HEK293 (cell line): ENCODE results near the gene ESPL1.
A peak's percentile ranks its signal among the peaks of the same experiment; 100 is the strongest.

Source experiments
- CTCF ChIA-PET: fragments of 350-600 bp; formaldehyde crosslinking; extraction: SDS; loops from one replicate; lab custom pipeline; 2021; ENCODE audit warnings: antibody characterized with exemption; lab: Yijun Ruan, JAX
- POLR2A ChIA-PET: fragments of 300-600 bp; formaldehyde crosslinking; extraction: SDS; loops from one replicate; lab custom pipeline; 2020; ENCODE audit warnings: antibody characterized with exemption, inconsistent platforms; lab: Yijun Ruan, JAX
- H3K27ac ChIP-seq: fragments of 200-500 bp; sonication (Bioruptor generic); 2 replicates; pipeline ENCODE4 v1.5.1; 2014; ENCODE audit warnings: low read depth, low read length, control low read depth, inconsistent platforms; ENCODE audit errors: extremely low read depth
- H3K36me3 ChIP-seq, 2 experiments: fragments of 200-500 bp in 1 of 2; sonication (Bioruptor generic) in 1 of 2; 1 replicate in 1 of 2; 2 replicates in 1 of 2; pipeline ENCODE4 v1.5.1; 2014 to 2017; ENCODE audit warnings: inconsistent platforms in 2 of 2, low read length in 2 of 2; ENCODE audit not compliant: control insufficient read depth in 2 of 2, insufficient read depth in 1 of 2
- H3K4me1 ChIP-seq: fragments of 200-500 bp; sonication (Bioruptor generic); 2 replicates; pipeline ENCODE4 v1.5.1; 2014; ENCODE audit warnings: mild to moderate bottlenecking, low read length, inconsistent platforms; ENCODE audit not compliant: control insufficient read depth, insufficient read depth
- H3K4me3 ChIP-seq: 2 replicates; pipeline ENCODE4 v1.5.1; 2011; ENCODE audit warnings: low read depth, mild to moderate bottlenecking, control low read depth, low read length, moderate library complexity
- H3K9me3 ChIP-seq: fragments of 200-500 bp; sonication (Bioruptor generic); 2 replicates; pipeline ENCODE4 v1.5.1; 2014; ENCODE audit warnings: low read depth, low read length, inconsistent platforms; ENCODE audit not compliant: control insufficient read depth, insufficient read depth
- RBAK ChIP-seq: fragments of 450-650 bp; formaldehyde crosslinking; IDR thresholded peaks from 2 replicates; pipeline ENCODE4 v1.5.1; 2016; ENCODE audit warnings: missing biosample characterization, missing genetic modification characterization
- SCRT2 ChIP-seq: fragments of 450-650 bp; formaldehyde crosslinking; IDR thresholded peaks from 2 replicates; pipeline ENCODE4 v1.5.1; 2016; ENCODE audit warnings: missing biosample characterization, missing genetic modification characterization
- ZBTB20 ChIP-seq: fragments of 450-650 bp; formaldehyde crosslinking; IDR thresholded peaks from 2 replicates; pipeline ENCODE4 v1.5.1; 2016; ENCODE audit warnings: missing biosample characterization, missing genetic modification characterization
- ZBTB48 ChIP-seq: fragments of 450-650 bp; formaldehyde crosslinking; IDR thresholded peaks from 2 replicates; pipeline ENCODE4 v1.5.1; 2016; ENCODE audit warnings: missing biosample characterization, missing genetic modification characterization
- ZFP69B ChIP-seq: fragments of 450-650 bp; formaldehyde crosslinking; IDR thresholded peaks from 2 replicates; pipeline ENCODE4 v1.5.1; 2016; ENCODE audit warnings: missing biosample characterization, missing genetic modification characterization
- ZNF10 ChIP-seq: fragments of 450-650 bp; formaldehyde crosslinking; IDR thresholded peaks from 2 replicates; pipeline ENCODE4 v1.5.1; 2017; ENCODE audit warnings: missing biosample characterization, missing genetic modification characterization
- ZNF140 ChIP-seq: fragments of 450-650 bp; formaldehyde crosslinking; IDR thresholded peaks from 2 replicates; pipeline ENCODE4 v1.5.1; 2016; ENCODE audit warnings: missing biosample characterization, missing genetic modification characterization
- ZNF146 ChIP-seq: fragments of 450-650 bp; formaldehyde crosslinking; IDR thresholded peaks from 2 replicates; pipeline ENCODE4 v1.5.1; 2016; ENCODE audit warnings: missing biosample characterization, missing genetic modification characterization
- ZNF211 ChIP-seq: fragments of 450-650 bp; formaldehyde crosslinking; IDR thresholded peaks from 2 replicates; pipeline ENCODE4 v1.5.1; 2016; ENCODE audit warnings: low read depth, missing biosample characterization, missing genetic modification characterization
- ZNF324 ChIP-seq: fragments of 450-650 bp; formaldehyde crosslinking; IDR thresholded peaks from 2 replicates; pipeline ENCODE4 v1.5.1; 2016; ENCODE audit warnings: missing biosample characterization, missing genetic modification characterization
- ZNF335 ChIP-seq: fragments of 450-650 bp; formaldehyde crosslinking; conservative IDR thresholded peaks from 2 replicates; pipeline ENCODE4 v1.5.1; 2016; ENCODE audit warnings: missing biosample characterization, missing genetic modification characterization
- ZNF341 ChIP-seq: fragments of 450-650 bp; formaldehyde crosslinking; IDR thresholded peaks from 2 replicates; pipeline ENCODE4; 2016; ENCODE audit warnings: low read depth, missing biosample characterization, missing genetic modification characterization
- ZNF394 ChIP-seq: fragments of 450-650 bp; formaldehyde crosslinking; IDR thresholded peaks from 2 replicates; pipeline ENCODE4 v1.5.1; 2016; ENCODE audit warnings: missing biosample characterization, missing genetic modification characterization, mild to moderate bottlenecking, moderate library complexity, borderline replicate concordance
- ZNF626 ChIP-seq: fragments of 450-650 bp; sonication (Bioruptor Pico); formaldehyde crosslinking; IDR thresholded peaks from 2 replicates; pipeline ENCODE4 v1.5.1; 2018; ENCODE audit warnings: missing biosample characterization, missing genetic modification characterization, inconsistent platforms
- ZNF629 ChIP-seq: fragments of 450-650 bp; formaldehyde crosslinking; IDR thresholded peaks from 2 replicates; pipeline ENCODE4 v1.5.1; 2017; ENCODE audit warnings: missing biosample characterization, missing genetic modification characterization
- ZNF677 ChIP-seq: fragments of 450-650 bp; IDR thresholded peaks from 2 replicates; pipeline ENCODE4 v1.5.0; 2018; ENCODE audit warnings: missing biosample characterization, mild to moderate bottlenecking, missing genetic modification characterization, moderate library complexity
- ZNF837 ChIP-seq: fragments of 450-650 bp; formaldehyde crosslinking; IDR thresholded peaks from 2 replicates; pipeline ENCODE4 v1.5.1; 2016; ENCODE audit warnings: missing biosample characterization, missing genetic modification characterization
- ZSCAN4 ChIP-seq: fragments of 450-650 bp; formaldehyde crosslinking; IDR thresholded peaks from 2 replicates; pipeline ENCODE4 v1.5.1; 2017; ENCODE audit warnings: missing biosample characterization, missing genetic modification characterization
- TF ChIP-seq, protein P1 (sequence below): fragments of 450-650 bp; formaldehyde crosslinking; IDR thresholded peaks from 2 replicates; pipeline ENCODE4 v1.5.1; 2017; ENCODE audit warnings: missing biosample characterization, missing genetic modification characterization
- TF ChIP-seq, protein P2 (sequence below): fragments of 450-650 bp; formaldehyde crosslinking; IDR thresholded peaks from 2 replicates; pipeline ENCODE4 v1.5.1; 2017; ENCODE audit warnings: missing biosample characterization, missing genetic modification characterization
- TF ChIP-seq, protein P3 (sequence below): fragments of 450-650 bp; formaldehyde crosslinking; IDR thresholded peaks from 2 replicates; pipeline ENCODE4 v1.5.1; 2017; ENCODE audit warnings: missing biosample characterization, mild to moderate bottlenecking, missing genetic modification characterization, moderate library complexity
- TF ChIP-seq, protein P4 (sequence below): fragments of 450-650 bp; IDR thresholded peaks from 2 replicates; pipeline ENCODE4 v1.5.1; 2018; ENCODE audit warnings: missing biosample characterization, missing genetic modification characterization
- TF ChIP-seq, protein P5 (sequence below): fragments of 450-650 bp; formaldehyde crosslinking; IDR thresholded peaks from 2 replicates; pipeline ENCODE4 v1.5.1; 2016; ENCODE audit warnings: missing biosample characterization, missing genetic modification characterization
- TF ChIP-seq, protein P6 (sequence below): fragments of 450-650 bp; formaldehyde crosslinking; IDR thresholded peaks from 2 replicates; pipeline ENCODE4; 2016; ENCODE audit warnings: missing biosample characterization, missing genetic modification characterization

ESPL1 gene

GRCh38 chr12:53232646-53233461, 35.2 kb upstream of the ESPL1 start:
- Histone ChIP-seq H3K36me3 (no peaks in the 10 kb centered on the region), H3K4me3 (peak overlapping the region; percentile 24), H3K27ac (peak overlapping the region; percentile 1; the same call in 1 of the 2 replicates), H3K9me3 (no peaks in the 10 kb centered on the region), H3K4me1 (peaks cover 12% of the 10 kb centered on the region)
- ChIA-PET CTCF (interaction anchor here (0.6 to 1.0 kb wide), 3 partner anchors 19 to 276 kb away, joined by 3 to 4 read pairs (median 4); no protein-coding TSS in a partner anchor), POLR2A (no interaction called here)
- TF ChIP-seq, protein P1, sequence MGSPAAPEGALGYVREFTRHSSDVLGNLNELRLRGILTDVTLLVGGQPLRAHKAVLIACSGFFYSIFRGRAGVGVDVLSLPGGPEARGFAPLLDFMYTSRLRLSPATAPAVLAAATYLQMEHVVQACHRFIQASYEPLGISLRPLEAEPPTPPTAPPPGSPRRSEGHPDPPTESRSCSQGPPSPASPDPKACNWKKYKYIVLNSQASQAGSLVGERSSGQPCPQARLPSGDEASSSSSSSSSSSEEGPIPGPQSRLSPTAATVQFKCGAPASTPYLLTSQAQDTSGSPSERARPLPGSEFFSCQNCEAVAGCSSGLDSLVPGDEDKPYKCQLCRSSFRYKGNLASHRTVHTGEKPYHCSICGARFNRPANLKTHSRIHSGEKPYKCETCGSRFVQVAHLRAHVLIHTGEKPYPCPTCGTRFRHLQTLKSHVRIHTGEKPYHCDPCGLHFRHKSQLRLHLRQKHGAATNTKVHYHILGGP (tag by site-specific recombination): no peak
- TF ChIP-seq, protein P2, sequence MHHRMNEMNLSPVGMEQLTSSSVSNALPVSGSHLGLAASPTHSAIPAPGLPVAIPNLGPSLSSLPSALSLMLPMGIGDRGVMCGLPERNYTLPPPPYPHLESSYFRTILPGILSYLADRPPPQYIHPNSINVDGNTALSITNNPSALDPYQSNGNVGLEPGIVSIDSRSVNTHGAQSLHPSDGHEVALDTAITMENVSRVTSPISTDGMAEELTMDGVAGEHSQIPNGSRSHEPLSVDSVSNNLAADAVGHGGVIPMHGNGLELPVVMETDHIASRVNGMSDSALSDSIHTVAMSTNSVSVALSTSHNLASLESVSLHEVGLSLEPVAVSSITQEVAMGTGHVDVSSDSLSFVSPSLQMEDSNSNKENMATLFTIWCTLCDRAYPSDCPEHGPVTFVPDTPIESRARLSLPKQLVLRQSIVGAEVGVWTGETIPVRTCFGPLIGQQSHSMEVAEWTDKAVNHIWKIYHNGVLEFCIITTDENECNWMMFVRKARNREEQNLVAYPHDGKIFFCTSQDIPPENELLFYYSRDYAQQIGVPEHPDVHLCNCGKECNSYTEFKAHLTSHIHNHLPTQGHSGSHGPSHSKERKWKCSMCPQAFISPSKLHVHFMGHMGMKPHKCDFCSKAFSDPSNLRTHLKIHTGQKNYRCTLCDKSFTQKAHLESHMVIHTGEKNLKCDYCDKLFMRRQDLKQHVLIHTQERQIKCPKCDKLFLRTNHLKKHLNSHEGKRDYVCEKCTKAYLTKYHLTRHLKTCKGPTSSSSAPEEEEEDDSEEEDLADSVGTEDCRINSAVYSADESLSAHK (tag by site-specific recombination): peak; percentile 24; the same call in 1 of the 2 replicates
- TF ChIP-seq ZNF211 (tag by site-specific recombination) (no peak), RBAK (tag by site-specific recombination) (no peak), ZNF394 (tag by site-specific recombination) (no peak), ZSCAN4 (peak; percentile 84), ZNF10 (tag by site-specific recombination) (0 out of 2 replicates have a peak, but pooled peaks have one; percentile 46), ZFP69B (no peak), ZNF335 (tag by site-specific recombination) (peak; percentile 98), ZBTB48 (peak; percentile 56), ZNF626 (tag by site-specific recombination) (no peak), ZNF341 (tag by site-specific recombination) (peak; percentile 56; the same call in 1 of the 2 replicates), ZNF324 (no peak), ZNF677 (tag by site-specific recombination) (no peak), ZNF837 (tag by site-specific recombination) (no peak), ZBTB20 (peak; percentile 46; the same call in 1 of the 2 replicates), ZNF146 (tag by site-specific recombination) (no peak), ZNF629 (tag by site-specific recombination) (no peak), ZNF140 (tag by site-specific recombination) (no peak), SCRT2 (tag by site-specific recombination) (no peak)
- TF ChIP-seq, protein P3, sequence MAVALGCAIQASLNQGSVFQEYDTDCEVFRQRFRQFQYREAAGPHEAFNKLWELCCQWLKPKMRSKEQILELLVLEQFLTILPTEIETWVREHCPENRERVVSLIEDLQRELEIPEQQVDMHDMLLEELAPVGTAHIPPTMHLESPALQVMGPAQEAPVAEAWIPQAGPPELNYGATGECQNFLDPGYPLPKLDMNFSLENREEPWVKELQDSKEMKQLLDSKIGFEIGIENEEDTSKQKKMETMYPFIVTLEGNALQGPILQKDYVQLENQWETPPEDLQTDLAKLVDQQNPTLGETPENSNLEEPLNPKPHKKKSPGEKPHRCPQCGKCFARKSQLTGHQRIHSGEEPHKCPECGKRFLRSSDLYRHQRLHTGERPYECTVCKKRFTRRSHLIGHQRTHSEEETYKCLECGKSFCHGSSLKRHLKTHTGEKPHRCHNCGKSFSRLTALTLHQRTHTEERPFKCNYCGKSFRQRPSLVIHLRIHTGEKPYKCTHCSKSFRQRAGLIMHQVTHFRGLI (tag by site-specific recombination): no peak
- TF ChIP-seq, protein P4, sequence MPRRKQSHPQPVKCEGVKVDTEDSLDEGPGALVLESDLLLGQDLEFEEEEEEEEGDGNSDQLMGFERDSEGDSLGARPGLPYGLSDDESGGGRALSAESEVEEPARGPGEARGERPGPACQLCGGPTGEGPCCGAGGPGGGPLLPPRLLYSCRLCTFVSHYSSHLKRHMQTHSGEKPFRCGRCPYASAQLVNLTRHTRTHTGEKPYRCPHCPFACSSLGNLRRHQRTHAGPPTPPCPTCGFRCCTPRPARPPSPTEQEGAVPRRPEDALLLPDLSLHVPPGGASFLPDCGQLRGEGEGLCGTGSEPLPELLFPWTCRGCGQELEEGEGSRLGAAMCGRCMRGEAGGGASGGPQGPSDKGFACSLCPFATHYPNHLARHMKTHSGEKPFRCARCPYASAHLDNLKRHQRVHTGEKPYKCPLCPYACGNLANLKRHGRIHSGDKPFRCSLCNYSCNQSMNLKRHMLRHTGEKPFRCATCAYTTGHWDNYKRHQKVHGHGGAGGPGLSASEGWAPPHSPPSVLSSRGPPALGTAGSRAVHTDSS (tag by site-specific recombination): no peak
- TF ChIP-seq, protein P5, sequence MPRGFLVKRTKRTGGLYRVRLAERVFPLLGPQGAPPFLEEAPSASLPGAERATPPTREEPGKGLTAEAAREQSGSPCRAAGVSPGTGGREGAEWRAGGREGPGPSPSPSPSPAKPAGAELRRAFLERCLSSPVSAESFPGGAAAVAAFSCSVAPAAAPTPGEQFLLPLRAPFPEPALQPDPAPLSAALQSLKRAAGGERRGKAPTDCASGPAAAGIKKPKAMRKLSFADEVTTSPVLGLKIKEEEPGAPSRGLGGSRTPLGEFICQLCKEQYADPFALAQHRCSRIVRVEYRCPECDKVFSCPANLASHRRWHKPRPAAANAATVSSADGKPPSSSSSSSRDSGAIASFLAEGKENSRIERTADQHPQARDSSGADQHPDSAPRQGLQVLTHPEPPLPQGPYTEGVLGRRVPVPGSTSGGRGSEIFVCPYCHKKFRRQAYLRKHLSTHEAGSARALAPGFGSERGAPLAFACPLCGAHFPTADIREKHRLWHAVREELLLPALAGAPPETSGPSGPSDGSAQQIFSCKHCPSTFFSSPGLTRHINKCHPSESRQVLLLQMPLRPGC (tag by site-specific recombination): peak; percentile 24; the same call in 1 of the 2 replicates
- TF ChIP-seq, protein P6, sequence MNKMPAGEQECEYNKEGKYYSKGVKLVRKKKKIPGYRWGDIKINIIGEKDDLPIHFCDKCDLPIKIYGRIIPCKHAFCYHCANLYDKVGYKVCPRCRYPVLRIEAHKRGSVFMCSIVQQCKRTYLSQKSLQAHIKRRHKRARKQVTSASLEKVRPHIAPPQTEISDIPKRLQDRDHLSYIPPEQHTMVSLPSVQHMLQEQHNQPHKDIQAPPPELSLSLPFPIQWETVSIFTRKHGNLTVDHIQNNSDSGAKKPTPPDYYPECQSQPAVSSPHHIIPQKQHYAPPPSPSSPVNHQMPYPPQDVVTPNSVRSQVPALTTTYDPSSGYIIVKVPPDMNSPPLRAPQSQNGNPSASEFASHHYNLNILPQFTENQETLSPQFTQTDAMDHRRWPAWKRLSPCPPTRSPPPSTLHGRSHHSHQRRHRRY (tag by site-specific recombination): no peak
